RPMI8226 (cell line): ENCODE measurements around the gene AMFR.
A peak's percentile ranks its signal among the peaks of the same experiment; 100 is the strongest.

Experiments used
- DNase-seq: peaks from one replicate; pipeline ENCODE4 v3.0.0-alpha.2; 2015

AMFR gene

GRCh38 chr16:56360117-56361008 is 65.0 kb downstream of the AMFR start:
- DNase-seq, result no peak

- no peak for DNase-seq
Measured at GRCh38 chr16:56357765-56358322, 67.5 kb downstream of the AMFR start.

GRCh38 chr16:56357241-56357764 is 68.0 kb downstream of the AMFR start:
- no peak for DNase-seq

GRCh38 chr16:56356276-56357240 is 68.8 kb downstream of the AMFR start:
- DNase-seq, result peak; percentile 87

GRCh38 chr16:56355786-56356275 is 69.5 kb downstream of the AMFR start:
- no peak for DNase-seq

- no peak for DNase-seq
Measured at GRCh38 chr16:56355221-56355620, 70.1 kb downstream of the AMFR start.

- DNase-seq, result no peak
Measured at GRCh38 chr16:56354746-56355145, 70.6 kb downstream of the AMFR start.

GRCh38 chr16:56354016-56354415 is 71.3 kb downstream of the AMFR start:
- DNase-seq, result no peak

- DNase-seq, result no peak
Measured at GRCh38 chr16:56353054-56353921, 72.1 kb downstream of the AMFR start.

GRCh38 chr16:56352351-56353053 is 72.8 kb downstream of the AMFR start:
- DNase-seq, result no peak

GRCh38 chr16:56351481-56351880 is 73.9 kb downstream of the AMFR start:
- DNase-seq, result no peak

- no peak for DNase-seq
Measured at GRCh38 chr16:56350491-56351405, 74.6 kb downstream of the AMFR start.

GRCh38 chr16:56349711-56350161 is 75.6 kb downstream of the AMFR start:
- no peak for DNase-seq

GRCh38 chr16:56349086-56349415 is 76.3 kb downstream of the AMFR start:
- DNase-seq, result no peak

GRCh38 chr16:56348168-56349085 is 76.9 kb downstream of the AMFR start:
- DNase-seq, result peak; percentile 66

GRCh38 chr16:56347670-56348069 is 77.7 kb downstream of the AMFR start:
- no peak for DNase-seq

GRCh38 chr16:56347166-56347565 is 78.2 kb downstream of the AMFR start:
- DNase-seq, result no peak

GRCh38 chr16:56346131-56346890 is 79.0 kb downstream of the AMFR start:
- no peak for DNase-seq
